GM19463 (cell line): ENCODE measurements around the gene KIF26A.

Source experiments
- ATAC-seq: cut with Tn5 transposase; IDR thresholded peaks from one replicate; pipeline ENCODE4 v1.9.1; 2021; ENCODE audit warnings: mild to moderate bottlenecking, moderate library complexity; ENCODE audit not compliant: unreplicated experiment

Gene KIF26A

GRCh38 chr14:104101086-104101621, 37.2 kb upstream of the KIF26A start:
- ATAC-seq, result no peak

GRCh38 chr14:104101651-104102281, 36.6 kb upstream of the KIF26A start:
- no peak for ATAC-seq

DNA sequence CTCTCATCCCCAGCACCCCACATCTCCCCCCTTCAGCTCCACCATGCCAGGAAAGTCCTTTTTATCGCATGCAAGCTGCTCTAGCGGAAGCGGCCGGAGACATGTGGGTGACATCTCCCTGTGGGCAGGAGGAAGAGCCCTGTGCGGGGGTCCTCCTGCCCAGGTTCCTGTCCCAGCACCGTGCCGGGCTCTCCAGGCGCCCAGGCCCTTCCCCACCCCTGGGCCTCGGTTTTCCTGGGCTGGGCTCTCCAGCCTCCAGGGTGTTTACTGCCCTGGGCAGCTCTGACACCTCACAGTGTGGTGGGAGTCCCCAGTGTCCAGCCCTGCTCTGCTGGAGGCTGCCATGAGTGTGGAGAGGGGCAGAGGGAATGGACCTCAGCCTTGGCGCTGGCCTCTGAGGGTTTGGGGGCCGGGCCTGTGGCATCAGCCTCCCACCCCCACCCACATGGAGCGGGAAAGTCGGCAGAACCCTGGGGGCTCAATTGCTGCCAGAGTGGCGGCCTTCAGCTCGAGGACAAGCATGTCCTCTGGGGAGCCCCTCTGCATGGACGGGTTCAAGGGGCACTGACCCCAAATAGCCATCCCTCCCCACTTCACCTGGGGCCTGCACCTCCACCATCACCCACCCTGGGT, 36.0 kb upstream of the KIF26A start:
- no peak for ATAC-seq

GRCh38 chr14:104103061-104103445, 35.3 kb upstream of the KIF26A start:
- ATAC-seq, result no peak

- ATAC-seq, result no peak
Observed at GRCh38 chr14:104103446-104104075, 34.8 kb upstream of the KIF26A start.

- ATAC-seq, result no peak
Observed at GRCh38 chr14:104104076-104104901, 34.1 kb upstream of the KIF26A start.

DNA sequence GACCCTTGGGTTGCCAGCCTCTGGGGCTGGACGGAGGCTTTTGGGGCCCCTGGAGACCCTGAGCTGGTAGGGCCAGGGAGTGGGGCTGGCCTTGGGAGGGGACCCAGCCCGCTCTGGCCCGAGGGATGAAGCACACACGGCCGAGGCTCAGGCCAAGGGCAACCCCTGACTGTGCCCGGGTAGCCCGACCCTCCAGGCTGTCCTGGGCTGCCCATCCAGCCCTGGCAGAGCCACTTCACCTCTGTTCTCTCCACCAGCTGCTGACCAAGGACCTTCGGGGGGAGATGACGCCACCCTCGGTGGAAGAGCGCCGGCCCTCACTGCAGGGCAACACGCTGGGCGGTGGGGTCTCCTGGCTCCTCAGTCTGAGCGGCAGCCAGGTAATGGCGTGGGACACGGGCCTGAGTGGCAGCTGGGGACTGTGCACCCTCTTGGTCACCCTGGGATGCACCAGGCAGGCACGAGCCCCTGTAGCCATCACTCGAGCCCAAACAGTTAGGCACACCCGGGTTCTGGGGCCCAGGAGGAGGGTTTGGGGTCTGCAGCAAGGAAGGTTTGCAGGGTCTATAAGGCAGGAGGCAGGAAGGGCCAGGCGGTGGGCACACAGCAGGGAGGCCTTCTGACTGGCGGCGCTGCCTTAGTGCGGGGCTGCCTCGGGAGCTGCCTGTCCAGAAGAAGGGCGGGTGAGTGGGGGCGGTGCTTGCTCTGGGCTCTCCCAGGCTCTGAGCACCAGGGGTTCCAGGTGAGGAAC, 33.1 kb upstream of the KIF26A start:
- ATAC-seq, result no peak

GRCh38 chr14:104105822-104106470, 32.4 kb upstream of the KIF26A start:
- ATAC-seq, result no peak

DNA sequence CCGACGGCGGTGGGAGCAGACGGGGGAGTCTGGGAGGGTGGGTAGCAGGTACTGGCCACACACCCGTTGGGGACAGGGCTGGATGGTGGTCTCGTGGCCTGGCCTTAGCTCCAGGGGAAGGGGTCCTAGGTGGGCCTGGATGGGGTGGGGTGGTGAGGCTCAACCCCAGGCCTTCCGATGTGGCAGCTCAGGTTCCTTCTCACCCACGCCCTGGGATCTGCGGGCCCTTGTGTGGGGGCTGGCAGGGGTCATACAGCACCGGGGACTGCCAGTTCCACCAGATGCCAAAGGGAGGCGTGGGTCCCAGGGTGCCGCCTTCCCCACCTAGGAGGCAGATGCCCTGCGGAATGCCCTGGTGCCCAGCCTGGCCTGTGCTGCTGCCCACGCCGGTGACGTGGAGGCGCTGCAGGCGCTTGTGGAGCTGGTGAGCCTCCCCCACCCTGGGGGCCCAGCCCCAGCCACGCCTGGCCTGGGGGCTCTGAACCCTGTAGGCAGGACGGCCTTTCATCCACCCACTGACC, 31.9 kb upstream of the KIF26A start:
- ATAC-seq, result no peak

DNA sequence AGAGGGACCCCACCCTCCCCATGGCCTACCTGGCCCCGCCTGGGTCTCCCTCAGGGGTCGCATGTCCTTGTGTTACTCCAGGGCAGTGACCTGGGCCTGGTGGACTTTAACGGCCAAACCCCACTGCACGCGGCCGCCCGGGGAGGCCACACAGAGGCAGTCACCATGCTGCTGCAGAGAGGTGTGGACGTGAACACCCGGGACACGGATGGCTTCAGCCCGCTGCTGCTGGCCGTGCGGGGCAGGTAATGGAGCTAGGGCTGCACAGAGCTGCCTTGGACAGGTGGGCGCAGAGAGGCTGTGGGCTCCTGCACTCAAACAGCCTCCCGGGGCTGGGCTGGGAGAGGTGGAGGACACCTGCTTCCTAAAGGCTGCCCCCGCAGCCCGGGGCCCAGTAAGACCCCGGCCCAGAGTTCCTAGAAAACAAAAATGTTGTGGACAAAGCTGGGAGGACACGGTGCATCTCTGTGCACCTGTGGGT, 31.2 kb upstream of the KIF26A start:
- ATAC-seq, result no peak

- ATAC-seq, result no peak
Observed at GRCh38 chr14:104107611-104108569, 30.5 kb upstream of the KIF26A start.

GRCh38 chr14:104108570-104109541, 29.5 kb upstream of the KIF26A start:
- no peak for ATAC-seq

DNA sequence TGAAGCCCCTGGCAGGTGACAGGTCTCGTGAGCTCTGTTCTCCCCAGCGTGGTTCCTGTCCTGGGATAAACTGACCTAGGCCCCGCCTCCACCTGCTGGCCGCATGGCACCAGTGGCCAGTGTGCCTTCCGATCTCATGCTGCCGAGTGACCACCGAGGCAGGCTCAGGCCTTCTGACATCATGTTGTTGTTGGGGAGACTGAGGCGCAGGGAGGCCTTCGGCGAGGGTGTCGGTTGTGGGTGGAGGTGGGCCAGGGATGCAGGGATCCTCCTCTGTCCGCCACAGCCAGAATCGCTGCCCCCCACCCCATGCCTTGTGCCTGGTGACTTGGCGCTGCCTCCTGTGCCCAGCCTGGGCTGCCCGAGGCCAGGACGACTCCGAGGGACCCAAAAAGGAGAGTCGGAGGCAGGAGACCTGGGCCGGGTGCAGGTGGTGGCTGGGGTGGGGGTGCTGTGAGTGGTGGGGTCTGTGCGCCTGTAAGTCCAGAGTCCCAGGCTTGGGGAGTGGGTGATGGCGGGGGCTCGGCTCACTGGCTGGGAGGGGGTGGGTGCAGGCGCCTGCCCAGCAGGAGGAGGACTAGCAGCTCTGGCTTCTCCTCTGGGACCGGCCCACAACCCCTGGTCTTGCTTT, 28.5 kb upstream of the KIF26A start:
- no peak for ATAC-seq

DNA sequence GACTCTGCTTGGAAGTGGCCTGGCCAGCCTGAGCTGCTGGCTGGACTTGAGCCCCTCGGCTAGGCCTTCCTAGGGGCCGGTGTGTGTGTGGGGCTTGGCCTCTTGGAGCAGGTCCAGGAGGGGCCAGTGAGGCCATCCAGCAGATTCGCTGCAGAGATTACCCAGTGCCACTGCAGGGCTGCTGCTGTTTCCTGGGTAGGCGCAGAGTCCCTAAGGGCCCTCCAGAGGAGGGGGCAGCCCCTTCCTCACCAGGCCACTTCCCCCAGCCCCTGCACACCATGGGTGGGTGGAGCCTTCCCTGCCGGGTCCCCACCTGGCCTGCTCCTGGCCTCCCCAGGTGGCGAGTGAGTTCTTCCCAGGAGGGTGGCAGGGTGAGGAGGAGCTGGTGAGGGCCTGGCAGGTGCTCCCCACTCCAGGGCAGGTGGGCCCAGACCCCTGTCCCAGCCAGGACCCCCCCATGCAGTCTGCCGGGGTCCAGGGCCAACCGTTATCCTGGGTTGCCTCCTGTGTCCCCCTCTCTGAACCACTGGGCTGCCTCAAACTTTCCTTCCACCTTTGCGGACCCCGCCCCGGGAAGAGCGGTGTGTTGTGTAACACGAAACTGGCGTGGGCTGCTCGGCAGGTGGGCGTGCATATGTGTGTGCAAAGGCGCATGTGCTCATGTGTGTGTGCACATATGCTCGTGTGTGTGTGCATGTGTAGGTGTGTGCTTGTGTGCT, 27.7 kb upstream of the KIF26A start:
- no peak for ATAC-seq

DNA sequence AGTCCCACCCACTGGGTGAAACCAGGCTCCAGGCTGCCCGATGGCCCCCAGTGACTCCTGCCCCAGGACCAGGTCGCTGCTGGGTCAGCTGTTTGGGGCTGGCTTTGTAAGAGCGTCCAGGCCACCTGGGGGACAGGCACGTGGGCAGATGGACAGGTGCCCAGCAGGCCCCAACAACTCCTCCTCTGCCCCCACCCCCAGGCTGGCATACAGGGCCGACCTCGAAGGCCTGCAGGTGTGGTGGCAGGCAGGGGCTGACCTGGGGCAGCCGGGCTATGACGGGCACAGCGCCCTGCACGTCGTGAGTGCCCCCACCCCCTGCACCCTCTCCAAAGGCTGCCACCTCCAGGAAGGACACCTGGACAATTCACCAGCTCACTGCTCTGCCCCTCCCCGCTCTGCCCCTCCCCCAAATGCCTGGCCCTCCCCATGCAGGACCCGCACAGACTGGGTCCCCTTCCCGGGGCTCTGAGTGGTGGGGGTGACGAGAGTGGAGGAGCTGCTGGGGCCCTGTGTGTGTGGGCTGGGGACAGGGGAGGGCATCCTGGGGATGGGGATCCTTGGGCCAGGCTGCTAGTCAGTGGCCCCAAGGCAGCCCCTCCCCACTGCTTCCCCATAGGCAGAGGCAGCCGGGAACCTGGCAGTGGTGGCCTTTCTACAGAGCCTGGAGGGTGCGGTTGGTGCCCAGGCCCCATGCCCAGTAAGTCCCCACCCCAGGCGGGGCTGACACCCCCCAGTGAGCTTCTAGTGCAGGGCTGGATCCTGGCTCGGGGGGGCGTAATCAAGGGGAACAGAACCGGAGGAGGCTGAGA, 26.9 kb upstream of the KIF26A start:
- no peak for ATAC-seq
